ENCODE data around the gene GPRIN1.

DNA sequence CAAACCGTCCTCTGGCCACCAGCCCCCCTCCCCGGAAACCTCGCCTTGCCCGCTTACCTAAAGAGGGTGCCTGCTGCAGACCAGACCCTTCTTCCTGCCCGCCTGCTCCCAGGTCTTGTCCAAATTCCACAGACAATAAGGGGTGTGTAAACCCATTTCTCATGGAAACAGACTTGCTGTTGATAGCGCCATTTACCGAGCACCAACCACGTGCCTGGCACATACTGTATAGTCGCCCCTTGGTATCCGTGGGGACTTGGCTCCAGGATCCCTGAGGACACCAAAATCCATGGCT lies 35.7 kb downstream of the GPRIN1 start:
- TF ChIP-seq, protein P1, sequence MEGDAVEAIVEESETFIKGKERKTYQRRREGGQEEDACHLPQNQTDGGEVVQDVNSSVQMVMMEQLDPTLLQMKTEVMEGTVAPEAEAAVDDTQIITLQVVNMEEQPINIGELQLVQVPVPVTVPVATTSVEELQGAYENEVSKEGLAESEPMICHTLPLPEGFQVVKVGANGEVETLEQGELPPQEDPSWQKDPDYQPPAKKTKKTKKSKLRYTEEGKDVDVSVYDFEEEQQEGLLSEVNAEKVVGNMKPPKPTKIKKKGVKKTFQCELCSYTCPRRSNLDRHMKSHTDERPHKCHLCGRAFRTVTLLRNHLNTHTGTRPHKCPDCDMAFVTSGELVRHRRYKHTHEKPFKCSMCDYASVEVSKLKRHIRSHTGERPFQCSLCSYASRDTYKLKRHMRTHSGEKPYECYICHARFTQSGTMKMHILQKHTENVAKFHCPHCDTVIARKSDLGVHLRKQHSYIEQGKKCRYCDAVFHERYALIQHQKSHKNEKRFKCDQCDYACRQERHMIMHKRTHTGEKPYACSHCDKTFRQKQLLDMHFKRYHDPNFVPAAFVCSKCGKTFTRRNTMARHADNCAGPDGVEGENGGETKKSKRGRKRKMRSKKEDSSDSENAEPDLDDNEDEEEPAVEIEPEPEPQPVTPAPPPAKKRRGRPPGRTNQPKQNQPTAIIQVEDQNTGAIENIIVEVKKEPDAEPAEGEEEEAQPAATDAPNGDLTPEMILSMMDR (IDR thresholded peaks at IDR 0.05; ENCODE audit: low read depth, low read length) = no peak
- no peak for TF ChIP-seq EZH2phosphoT487 (IDR thresholded peaks at IDR 0.05; ENCODE audit: low read depth)
